Endodermal cell (in vitro differentiated cells): ENCODE data around the gene RAD52. TPM values are rescaled to one million over a fixed set of nuclear protein-coding genes. Genes with fewer than 3 reads are reported as not detected.

Experiments
- DNase-seq: peaks from one replicate; pipeline ENCODE4 v3.0.0-alpha.2; 2017
- H3K27ac ChIP-seq: 2 replicates; pipeline ENCODE4 v1.5.1; 2013; ENCODE audit warnings: mild to moderate bottlenecking, low read depth, low read length, moderate library complexity
- H3K27me3 ChIP-seq: 2 replicates; pipeline ENCODE4 v1.6.1; 2013; ENCODE audit warnings: mild to moderate bottlenecking, low read length, moderate library complexity; ENCODE audit not compliant: insufficient read depth, control insufficient read depth, poor library complexity, severe bottlenecking
- H3K36me3 ChIP-seq: 2 replicates; pipeline ENCODE4 v1.7.0; 2013; ENCODE audit warnings: mild to moderate bottlenecking, low read length, moderate library complexity; ENCODE audit not compliant: control insufficient read depth, insufficient read depth
- H3K4me1 ChIP-seq: one replicate; pipeline ENCODE4 v1.7.0; 2013; ENCODE audit warnings: low read length; ENCODE audit not compliant: control insufficient read depth, insufficient read depth
- H3K4me3 ChIP-seq: 2 replicates; pipeline ENCODE4 v1.5.1; 2013; ENCODE audit warnings: mild to moderate bottlenecking, low read length, moderate library complexity
- H3K9ac ChIP-seq: 2 replicates; pipeline ENCODE4 v1.6.1; 2013; ENCODE audit warnings: mild to moderate bottlenecking, low read length, moderate library complexity; ENCODE audit not compliant: poor library complexity, severe bottlenecking; ENCODE audit errors: extremely low read depth
- H3K9me3 ChIP-seq: 2 replicates; pipeline ENCODE4 v1.6.1; 2013; ENCODE audit warnings: mild to moderate bottlenecking, low read length, moderate library complexity; ENCODE audit not compliant: control insufficient read depth
- H3K27ac Mint-ChIP-seq: 2 replicates; pipeline ENCODE4 v1.8.0; 2020; ENCODE audit warnings: mixed read lengths
- H3K27me3 Mint-ChIP-seq: 2 replicates; pipeline ENCODE4 v1.8.0; 2021; ENCODE audit warnings: mild to moderate bottlenecking, mixed read lengths; ENCODE audit not compliant: insufficient read depth
- H3K36me3 Mint-ChIP-seq: 2 replicates; pipeline ENCODE4 v1.8.0; 2020; ENCODE audit warnings: low read depth, mixed read lengths
- H3K4me1 Mint-ChIP-seq: 2 replicates; pipeline ENCODE4 v1.8.0; 2020; ENCODE audit warnings: mixed read lengths
- H3K4me3 Mint-ChIP-seq: 2 replicates; pipeline ENCODE4 v1.8.0; 2020; ENCODE audit warnings: mild to moderate bottlenecking, moderate library complexity, mixed read lengths
- H3K9me3 Mint-ChIP-seq: 2 replicates; pipeline ENCODE4 v1.8.0; 2020; ENCODE audit warnings: mild to moderate bottlenecking, mixed read lengths
- CTCF ChIP-seq: fragments of 200-600 bp; sonication (generic); conservative IDR thresholded peaks from 2 replicates; pipeline ENCODE4 v1.5.0; 2021; ENCODE audit warnings: antibody characterized with exemption, mild to moderate bottlenecking
- WGBS, 2 experiments: methylation state at CpG; one replicate each; pipeline versions ENCODE4 v1.1.5 to v1.1.7; 2013; ENCODE audit warnings: missing lambda C conversion rate in 2 of 2, mixed read lengths in 1 of 2; ENCODE audit not compliant: insufficient coverage in 1 of 2, insufficient read length in 1 of 2; 5-methylcytosine and 5-hydroxymethylcytosine counted together
- total RNA-seq, 2 donors: library from RNA; stranded (reverse); fragmentation: NEBNext Ultra II Directional in 1 of 2; extraction: Animal tissue kit (Norgen Biotek cat#: 25700) in 1 of 2; gene quantifications; 2 replicates in 1 of 2; 3 replicates in 1 of 2; pipeline ENCODE4 v1.2.1, GENCODE V29; 2021

Gene RAD52
- total RNA-seq, 2 donors from 2014 or later, result 24.3 to 35.1 TPM

GRCh38 chr12:990661-991349 is 41.3 kb upstream of the RAD52 start, which contains the start of gene ERC1:
Gene ERC1 (plus strand): TSS chr12:991223. CDS start chr12:1027904, 36,681 bp downstream.
- Mint-ChIP-seq H3K36me3 (peaks cover 7% of the 10 kb centered on the region), H3K27me3 (no peaks in the 10 kb centered on the region), H3K4me1 (peaks cover 27% of the 10 kb centered on the region), H3K9me3 (no peaks in the 10 kb centered on the region), H3K27ac (peak within 1 kb of the TSS; percentile 87), H3K4me3 (peak within 1 kb of the TSS; percentile 76)
- DNase-seq, result peak; percentile 95
- H3K4me1 ChIP-seq, result peaks cover 3% of the 10 kb centered on the region
- WGBS, 2 experiments, result 0% methylated on average over 81 of the region's 87 CpGs; no CpG with 5 or more reads in 1 of the 2 experiments
- no peaks in the 10 kb centered on the region for H3K27me3 ChIP-seq
- TF ChIP-seq CTCF, result peak; percentile 47
- H3K27ac ChIP-seq, result peak within 1 kb of the TSS; percentile 91
- H3K4me3 ChIP-seq, result peak within 1 kb of the TSS; percentile 91
- H3K36me3 ChIP-seq, result no peaks in the 10 kb centered on the region
- no peaks in the 10 kb centered on the region for H3K9me3 ChIP-seq
- peak within 1 kb of the TSS; percentile 87 for H3K9ac ChIP-seq

GRCh38 chr12:989751-990660 is 40.5 kb upstream of the RAD52 start:
- Histone ChIP-seq H3K9me3 (no peaks in the 10 kb centered on the region), H3K9ac (peak overlapping the region; percentile 87), H3K4me3 (peak overlapping the region; percentile 91), H3K27me3 (no peaks in the 10 kb centered on the region), H3K27ac (peak overlapping the region; percentile 91), H3K4me1 (peaks cover 3% of the 10 kb centered on the region), H3K36me3 (no peaks in the 10 kb centered on the region)
- DNase-seq, result peak; percentile 84
- peak; percentile 27 for TF ChIP-seq CTCF
- peaks cover 27% of the 10 kb centered on the region for H3K4me1 Mint-ChIP-seq
- peak overlapping the region; percentile 76 for H3K4me3 Mint-ChIP-seq
- peak overlapping the region; percentile 57 for H3K27ac Mint-ChIP-seq
- peaks cover 7% of the 10 kb centered on the region for H3K36me3 Mint-ChIP-seq
- no peaks in the 10 kb centered on the region for H3K9me3 Mint-ChIP-seq
- no peaks in the 10 kb centered on the region for H3K27me3 Mint-ChIP-seq
- 11% methylated on average over 30 to 40 of the region's 40 CpGs for WGBS, 2 experiments

DNA sequence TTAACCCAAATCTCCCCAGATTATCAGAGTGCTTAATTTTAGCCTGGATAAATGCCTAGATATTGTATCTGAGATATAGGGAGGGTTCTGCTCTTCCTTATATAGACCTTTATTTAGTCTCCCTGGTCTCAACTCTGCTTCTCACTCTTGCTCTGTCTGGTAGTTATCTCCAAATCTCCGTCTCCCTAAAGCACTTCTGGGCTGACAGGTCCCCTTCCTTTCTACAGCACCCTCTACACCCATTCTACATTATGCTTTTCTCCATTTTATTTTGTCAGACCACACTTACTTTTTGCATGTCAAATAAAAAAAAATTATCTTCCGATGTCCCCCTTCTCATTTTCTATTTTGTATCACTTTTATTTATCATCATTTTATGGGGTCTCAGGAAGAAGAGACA is 39.6 kb upstream of the RAD52 start:
- Mint-ChIP-seq H3K9me3 (no peaks in the 10 kb centered on the region), H3K4me3 (no peak overlapping the region), H3K36me3 (peaks cover 7% of the 10 kb centered on the region), H3K27me3 (no peaks in the 10 kb centered on the region), H3K4me1 (peaks cover 27% of the 10 kb centered on the region), H3K27ac (no peak overlapping the region)
- Histone ChIP-seq H3K9ac (no peak overlapping the region), H3K27me3 (no peaks in the 10 kb centered on the region), H3K4me3 (no peak overlapping the region), H3K9me3 (no peaks in the 10 kb centered on the region), H3K36me3 (no peaks in the 10 kb centered on the region), H3K27ac (no peak overlapping the region), H3K4me1 (peaks cover 3% of the 10 kb centered on the region)
- no peak for TF ChIP-seq CTCF
- WGBS, 2 experiments, result 96 to 100% methylated on average over 1 to 2 of the region's 2 CpGs
- DNase-seq, result no peak
